Measurements from ENCODE around the gene IQSEC1. TPM values are rescaled to one million over a fixed set of nuclear protein-coding genes. Genes with fewer than 3 reads are reported as not detected.

Gene IQSEC1
- total and polyA plus RNA-seq, 10 of the 15 experiments (the other 5 are each of a cell fraction or from before 2014, with no cell fraction given): 0.92 to 55.2 (median 8.5) TPM

DNA sequence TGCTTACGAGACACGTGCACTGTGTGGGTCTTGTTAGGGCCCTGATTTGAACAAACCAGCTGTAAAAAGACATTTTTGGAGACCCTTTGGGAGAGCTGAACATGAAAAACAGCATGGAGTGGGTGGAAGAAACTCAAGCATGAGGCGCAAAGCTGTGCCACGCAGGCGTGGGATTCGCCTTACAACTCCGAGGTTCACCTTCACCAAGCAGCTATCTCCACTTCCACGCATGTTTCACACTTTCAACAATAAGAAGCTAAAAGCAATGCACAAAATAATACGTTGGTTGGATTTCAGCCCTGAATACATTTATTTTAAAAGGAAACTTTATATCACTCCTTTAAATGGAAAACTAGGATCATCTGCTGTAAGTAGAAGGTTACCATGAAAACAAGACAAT is 42.5 kb downstream of the IQSEC1 start:
- Histone ChIP-seq H4K20me1 (ENCODE audit: control insufficient read depth, insufficient read depth) (no peaks in the 10 kb centered on the region), H3K9me3 (replicated peaks; ENCODE audit: control insufficient read depth, insufficient read depth, low read length) (no peaks in the 10 kb centered on the region), H3K27ac (ENCODE audit: control insufficient read depth, insufficient read depth) (no peak overlapping the region), H3K36me3 (ENCODE audit: control insufficient read depth in 2 of 2, insufficient read depth in 2 of 2, low read length in 1 of 2) (no peaks in the 10 kb centered on the region), H3K79me2 (ENCODE audit: control insufficient read depth, insufficient read depth, low read length) (no peaks in the 10 kb centered on the region), H3K4me2 (ENCODE audit: control insufficient read depth, insufficient read depth) (no peak overlapping the region), H3K4me1 (ENCODE audit: control insufficient read depth, insufficient read depth, low read length) (no peaks in the 10 kb centered on the region), H2AFZ (ENCODE audit: control insufficient read depth, low read depth, low read length) (no peak overlapping the region), H3K27me3 (replicated peaks in 1 of 2; ENCODE audit: control insufficient read depth in 2 of 2, insufficient read depth in 2 of 2, low read length in 1 of 2) (no peaks in the 10 kb centered on the region), H3K9ac (ENCODE audit: control insufficient read depth, insufficient read depth, low read length) (no peak overlapping the region), H3K4me3 (no peak overlapping the region)
- CTCF ChIA-PET: interaction anchor here (0.9 to 5.6 kb wide), 2 partner anchors 9 to 22 kb away, joined by 4 to 21 read pairs; no protein-coding TSS in a partner anchor
- 87% methylated on average over 9 of the region's 9 CpGs for WGBS (ENCODE audit: insufficient coverage, insufficient replicate concordance, low lambda C conversion rate, missing lambda C conversion rate)
- FAIRE-seq: no peak
- no peak for ATAC-seq
- SMC1A ChIA-PET (ENCODE audit: uncharacterized antibody, unreplicated experiment): interaction anchor here (1.4 to 4.6 kb wide), 4 partner anchors 8 to 16 kb away, joined by 3 to 25 read pairs (median 7); no protein-coding TSS in a partner anchor
- intact Hi-C loops (cut with micrococcal nuclease; ENCODE audit: unreplicated experiment) (no loop called here), in situ Hi-C loops (cut with MboI) (no loop called here)
- RAD21 ChIA-PET (ENCODE audit: unreplicated experiment): interaction anchor here (1.6 kb wide), 1 partner anchor 9 kb away, joined by 4 read pairs; no protein-coding TSS in a partner anchor
- TF ChIP-seq POLR2A (IDR thresholded peaks at IDR 0.05; ENCODE audit: low read depth, low read length): no peak
- TF ChIP-seq RAD51 (IDR thresholded peaks at IDR 0.05): no peak
- TF ChIP-seq MEF2A (IDR thresholded peaks at IDR 0.05; ENCODE audit: insufficient read depth, low read depth, low read length): no peak
- no peak for TF ChIP-seq TCF12 (IDR thresholded peaks at IDR 0.05; ENCODE audit: low read depth, low read length)
- TF ChIP-seq, protein P1, sequence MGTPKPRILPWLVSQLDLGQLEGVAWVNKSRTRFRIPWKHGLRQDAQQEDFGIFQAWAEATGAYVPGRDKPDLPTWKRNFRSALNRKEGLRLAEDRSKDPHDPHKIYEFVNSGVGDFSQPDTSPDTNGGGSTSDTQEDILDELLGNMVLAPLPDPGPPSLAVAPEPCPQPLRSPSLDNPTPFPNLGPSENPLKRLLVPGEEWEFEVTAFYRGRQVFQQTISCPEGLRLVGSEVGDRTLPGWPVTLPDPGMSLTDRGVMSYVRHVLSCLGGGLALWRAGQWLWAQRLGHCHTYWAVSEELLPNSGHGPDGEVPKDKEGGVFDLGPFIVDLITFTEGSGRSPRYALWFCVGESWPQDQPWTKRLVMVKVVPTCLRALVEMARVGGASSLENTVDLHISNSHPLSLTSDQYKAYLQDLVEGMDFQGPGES (IDR thresholded peaks at IDR 0.05): no peak
- TF ChIP-seq, protein P2, sequence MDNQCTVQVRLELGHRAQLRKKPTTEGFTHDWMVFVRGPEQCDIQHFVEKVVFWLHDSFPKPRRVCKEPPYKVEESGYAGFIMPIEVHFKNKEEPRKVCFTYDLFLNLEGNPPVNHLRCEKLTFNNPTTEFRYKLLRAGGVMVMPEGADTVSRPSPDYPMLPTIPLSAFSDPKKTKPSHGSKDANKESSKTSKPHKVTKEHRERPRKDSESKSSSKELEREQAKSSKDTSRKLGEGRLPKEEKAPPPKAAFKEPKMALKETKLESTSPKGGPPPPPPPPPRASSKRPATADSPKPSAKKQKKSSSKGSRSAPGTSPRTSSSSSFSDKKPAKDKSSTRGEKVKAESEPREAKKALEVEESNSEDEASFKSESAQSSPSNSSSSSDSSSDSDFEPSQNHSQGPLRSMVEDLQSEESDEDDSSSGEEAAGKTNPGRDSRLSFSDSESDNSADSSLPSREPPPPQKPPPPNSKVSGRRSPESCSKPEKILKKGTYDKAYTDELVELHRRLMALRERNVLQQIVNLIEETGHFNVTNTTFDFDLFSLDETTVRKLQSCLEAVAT (IDR thresholded peaks at IDR 0.05): no peak
- no peak for TF ChIP-seq USF2 (IDR thresholded peaks at IDR 0.05; ENCODE audit: borderline replicate concordance, low read depth, low read length)
- no peak for TF ChIP-seq STAT3 (IDR thresholded peaks at IDR 0.05; ENCODE audit: low read depth, low read length)
- TF ChIP-seq ZBTB4 (CRISPR knock-in tag; IDR thresholded peaks at IDR 0.05): no peak
- no peak for TF ChIP-seq CHD1 (IDR thresholded peaks at IDR 0.05; ENCODE audit: low read depth, low read length)
- no peak for TF ChIP-seq ATF3 (IDR thresholded peaks at IDR 0.05; ENCODE audit: borderline replicate concordance, extremely low read depth, low read depth, low read length)
- BruUV-seq (replicated peaks): no TSS peak
- POLR2A ChIA-PET: interaction anchor here (0.7 to 2.7 kb wide), 3 partner anchors 9 to 24 kb away, joined by 3 to 10 read pairs (median 3); no protein-coding TSS in a partner anchor
- no peak for DNase-seq (ENCODE audit: low read depth, low spot score)

Data from GM12878 (cell line).